Liver (tissue), 9 donors: Measurements from ENCODE around the gene TECR. TPM values are rescaled to one million over a fixed set of nuclear protein-coding genes. Genes with fewer than 3 reads are reported as not detected.

Experiments used
- DNase-seq: peaks from one replicate; pipeline ENCODE4 v3.0.0-alpha.2; 2017; ENCODE audit warnings: low spot score
- H3K27ac ChIP-seq, 2 donors: one replicate each; pipeline ENCODE4 v1.7.0; 2013; ENCODE audit warnings: inconsistent platforms in 2 of 2, low read length in 2 of 2, control low read depth in 1 of 2, low read depth in 1 of 2, mild to moderate bottlenecking in 1 of 2
- H3K27me3 ChIP-seq, 4 donors: one replicate each; pipeline versions ENCODE4 v1.6.1 to v1.7.0; 2013; ENCODE audit warnings: low read length in 3 of 4, inconsistent platforms in 1 of 4, mild to moderate bottlenecking in 1 of 4, moderate library complexity in 1 of 4; ENCODE audit not compliant: control insufficient read depth in 4 of 4, insufficient read depth in 4 of 4
- H3K36me3 ChIP-seq, 4 donors: one replicate each; pipeline versions ENCODE4 v1.6.1 to v1.7.0; 2013; ENCODE audit warnings: low read length in 3 of 4, mild to moderate bottlenecking in 3 of 4, low read depth in 1 of 4, moderate library complexity in 1 of 4; ENCODE audit not compliant: control insufficient read depth in 4 of 4, insufficient read depth in 3 of 4
- H3K4me1 ChIP-seq, 4 donors: one replicate each; pipeline versions ENCODE4 v1.6.1 to v1.7.0; 2013; ENCODE audit warnings: low read length in 3 of 4, mild to moderate bottlenecking in 3 of 4, moderate library complexity in 1 of 4; ENCODE audit not compliant: control insufficient read depth in 4 of 4, insufficient read depth in 4 of 4
- H3K4me3 ChIP-seq, 3 donors: one replicate each; pipeline versions ENCODE4 v1.6.1 to v1.7.0; 2013; ENCODE audit warnings: low read length in 3 of 3, control low read depth in 1 of 3, low read depth in 1 of 3, mild to moderate bottlenecking in 1 of 3
- H3K9ac ChIP-seq, 2 donors: one replicate each; pipeline ENCODE4 v1.7.0; 2013; ENCODE audit warnings: low read length in 2 of 2, mild to moderate bottlenecking in 2 of 2, moderate library complexity in 2 of 2, control low read depth in 1 of 2, low read depth in 1 of 2
- H3K9me3 ChIP-seq, 4 donors: one replicate each; pipeline versions ENCODE4 v1.6.1 to v1.7.0; 2013; ENCODE audit warnings: low read length in 3 of 4; ENCODE audit not compliant: control insufficient read depth in 4 of 4
- EGR1 ChIP-seq, 2 donors: IDR thresholded peaks; 2 replicates each; pipeline ENCODE4 v1.6.1; 2016 to 2018; ENCODE audit warnings: antibody characterized with exemption in 2 of 2, low read depth in 2 of 2
- FOXA2 ChIP-seq: IDR thresholded peaks from 2 replicates; pipeline ENCODE4 v1.6.1; 2016; ENCODE audit warnings: antibody characterized with exemption
- GABPA ChIP-seq, 2 donors: IDR thresholded peaks in 1 of 2; conservative IDR thresholded peaks in 1 of 2; 2 replicates each; pipeline ENCODE4 v1.6.1; 2016; ENCODE audit warnings: antibody characterized with exemption in 2 of 2, mild to moderate bottlenecking in 1 of 2, moderate library complexity in 1 of 2
- HNF4A ChIP-seq, 2 donors: conservative IDR thresholded peaks; 2 replicates each; pipeline ENCODE4 v1.6.1; 2016; ENCODE audit warnings: antibody characterized with exemption in 2 of 2, mild to moderate bottlenecking in 2 of 2
- JUND ChIP-seq, 2 donors: IDR thresholded peaks; 2 replicates each; pipeline ENCODE4 v1.6.1; 2016; ENCODE audit warnings: antibody characterized with exemption in 2 of 2
- NR2F2 ChIP-seq: IDR thresholded peaks from 2 replicates; pipeline ENCODE4 v1.6.1; 2016; ENCODE audit warnings: antibody characterized with exemption
- RXRA ChIP-seq, 2 donors: IDR thresholded peaks; 2 replicates each; pipeline ENCODE4 v1.6.1; 2017 to 2018; ENCODE audit warnings: antibody characterized with exemption in 2 of 2, mild to moderate bottlenecking in 1 of 2
- SP1 ChIP-seq: IDR thresholded peaks from 2 replicates; pipeline ENCODE4 v1.6.1; 2018; ENCODE audit warnings: antibody characterized with exemption, mild to moderate bottlenecking
- TAF1 ChIP-seq: conservative IDR thresholded peaks from 2 replicates; pipeline ENCODE4 v1.6.1; 2016; ENCODE audit warnings: antibody characterized with exemption, mild to moderate bottlenecking
- YY1 ChIP-seq: IDR thresholded peaks from 2 replicates; pipeline ENCODE4 v1.6.1; 2016; ENCODE audit warnings: antibody characterized with exemption, mild to moderate bottlenecking
- WGBS: extraction: QIAGEN DNeasy Blood & Tissue Kit; methylation state at CpG from one replicate; pipeline ENCODE4 v1.1.7; 2013; 5-methylcytosine and 5-hydroxymethylcytosine counted together
- polyA plus RNA-seq, 2 donors: library from polyadenylated mRNA; stranded (reverse) in 1 of 2; unstranded in 1 of 2; fragments of 200-250 nt in 1 of 2; fragments of >200 nt in 1 of 2; fragmentation: Nextera tagmentation in 1 of 2; extraction: Ambion mirVana in 1 of 2; gene quantifications; one replicate each; pipeline versions ENCODE4 v1.2.1 to v1.2.3, GENCODE V29; 2013 to 2015
- total RNA-seq, 2 donors: library from RNA; depleted of rRNA; stranded (reverse); fragments of >200 nt; gene quantifications; one replicate each; pipeline ENCODE4 v1.2.3, GENCODE V29; 2014
- TF ChIP-seq, protein P1 (sequence below): IDR thresholded peaks from 2 replicates; pipeline ENCODE4 v1.6.1; 2016; ENCODE audit warnings: antibody characterized with exemption
- TF ChIP-seq, protein P2 (sequence below): IDR thresholded peaks from 2 replicates; pipeline ENCODE4 v1.6.1; 2016; ENCODE audit warnings: antibody characterized with exemption, mild to moderate bottlenecking
- TF ChIP-seq, protein P3 (sequence below): IDR thresholded peaks from 2 replicates; pipeline ENCODE4 v1.6.1; 2016; ENCODE audit warnings: antibody characterized with exemption
- donor health status: healthy.
- donor health status: healthy.
- donor health status: healthy.
- donor health status: healthy.
- donor health status: healthy.

The TECR gene
- total and polyA plus RNA-seq, 4 donors: 26.4 to 157 (median 60.8) TPM

DNA sequence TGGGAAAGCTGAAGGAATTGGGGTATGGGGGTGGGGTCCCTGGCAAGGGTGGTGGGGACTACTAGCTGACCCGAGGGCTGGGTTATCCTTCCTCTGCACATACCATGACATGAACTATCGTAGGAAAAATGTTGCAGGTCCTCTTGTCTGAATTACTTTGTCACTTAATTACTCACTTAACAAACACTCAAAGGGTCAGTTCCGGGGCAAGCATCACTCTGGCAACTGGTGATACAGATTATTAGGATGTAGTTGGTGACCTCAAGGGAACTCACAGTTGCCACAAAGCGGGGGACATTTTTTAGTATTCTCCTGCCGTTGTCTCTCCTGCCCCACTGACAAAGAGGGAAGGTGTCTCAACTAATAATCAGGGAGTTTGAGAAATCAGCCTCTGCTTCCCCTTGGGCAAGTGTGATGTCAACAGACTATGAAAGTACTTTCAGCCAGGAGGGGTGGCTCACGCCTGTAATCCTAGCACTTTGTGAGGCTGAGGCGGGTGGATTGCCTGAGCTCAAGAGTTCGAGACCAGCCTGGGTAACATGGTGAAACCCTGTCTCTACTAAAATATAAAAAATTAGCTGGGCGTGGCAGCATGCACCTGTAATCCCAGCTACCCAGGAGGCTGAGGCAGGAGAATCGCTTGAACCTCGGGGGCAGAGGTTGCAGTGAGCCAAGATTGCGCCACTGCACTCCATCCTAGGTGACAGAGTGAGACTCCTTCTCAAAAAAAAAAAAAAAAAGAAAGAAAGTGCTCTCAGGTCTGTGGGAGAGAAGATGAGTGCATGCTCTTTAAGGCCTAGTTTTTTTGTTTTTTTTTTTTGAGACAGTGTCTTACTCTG lies 21.5 kb upstream of the TECR start:
- no peak for DNase-seq
- no peaks in the 10 kb centered on the region for H3K27me3 ChIP-seq
- H3K36me3 ChIP-seq: no peaks in the 10 kb centered on the region
- peaks cover 9 to 21% (median 14%) of the 10 kb centered on the region in 4 donors for H3K4me1 ChIP-seq
- 69% methylated on average over 12 of the region's 12 CpGs for WGBS
- no peaks in the 10 kb centered on the region for H3K9me3 ChIP-seq
- no peak overlapping the region for H3K4me3 ChIP-seq
- H3K9ac ChIP-seq: no peak overlapping the region
- H3K27ac ChIP-seq: no peak overlapping the region
- TF ChIP-seq NR2F2: no peak
- TF ChIP-seq GABPA (IDR thresholded peaks at IDR 0.05 in 1 of 2, conservative IDR thresholded peaks at IDR 0.05 in 1 of 2): no peak
- TF ChIP-seq, protein P1, sequence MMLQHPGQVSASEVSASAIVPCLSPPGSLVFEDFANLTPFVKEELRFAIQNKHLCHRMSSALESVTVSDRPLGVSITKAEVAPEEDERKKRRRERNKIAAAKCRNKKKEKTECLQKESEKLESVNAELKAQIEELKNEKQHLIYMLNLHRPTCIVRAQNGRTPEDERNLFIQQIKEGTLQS: no peak
- TF ChIP-seq, protein P2, sequence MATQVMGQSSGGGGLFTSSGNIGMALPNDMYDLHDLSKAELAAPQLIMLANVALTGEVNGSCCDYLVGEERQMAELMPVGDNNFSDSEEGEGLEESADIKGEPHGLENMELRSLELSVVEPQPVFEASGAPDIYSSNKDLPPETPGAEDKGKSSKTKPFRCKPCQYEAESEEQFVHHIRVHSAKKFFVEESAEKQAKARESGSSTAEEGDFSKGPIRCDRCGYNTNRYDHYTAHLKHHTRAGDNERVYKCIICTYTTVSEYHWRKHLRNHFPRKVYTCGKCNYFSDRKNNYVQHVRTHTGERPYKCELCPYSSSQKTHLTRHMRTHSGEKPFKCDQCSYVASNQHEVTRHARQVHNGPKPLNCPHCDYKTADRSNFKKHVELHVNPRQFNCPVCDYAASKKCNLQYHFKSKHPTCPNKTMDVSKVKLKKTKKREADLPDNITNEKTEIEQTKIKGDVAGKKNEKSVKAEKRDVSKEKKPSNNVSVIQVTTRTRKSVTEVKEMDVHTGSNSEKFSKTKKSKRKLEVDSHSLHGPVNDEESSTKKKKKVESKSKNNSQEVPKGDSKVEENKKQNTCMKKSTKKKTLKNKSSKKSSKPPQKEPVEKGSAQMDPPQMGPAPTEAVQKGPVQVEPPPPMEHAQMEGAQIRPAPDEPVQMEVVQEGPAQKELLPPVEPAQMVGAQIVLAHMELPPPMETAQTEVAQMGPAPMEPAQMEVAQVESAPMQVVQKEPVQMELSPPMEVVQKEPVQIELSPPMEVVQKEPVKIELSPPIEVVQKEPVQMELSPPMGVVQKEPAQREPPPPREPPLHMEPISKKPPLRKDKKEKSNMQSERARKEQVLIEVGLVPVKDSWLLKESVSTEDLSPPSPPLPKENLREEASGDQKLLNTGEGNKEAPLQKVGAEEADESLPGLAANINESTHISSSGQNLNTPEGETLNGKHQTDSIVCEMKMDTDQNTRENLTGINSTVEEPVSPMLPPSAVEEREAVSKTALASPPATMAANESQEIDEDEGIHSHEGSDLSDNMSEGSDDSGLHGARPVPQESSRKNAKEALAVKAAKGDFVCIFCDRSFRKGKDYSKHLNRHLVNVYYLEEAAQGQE: no peak
- TF ChIP-seq RXRA (IDR thresholded peaks at IDR 0.05): no peak
- TF ChIP-seq, protein P3, sequence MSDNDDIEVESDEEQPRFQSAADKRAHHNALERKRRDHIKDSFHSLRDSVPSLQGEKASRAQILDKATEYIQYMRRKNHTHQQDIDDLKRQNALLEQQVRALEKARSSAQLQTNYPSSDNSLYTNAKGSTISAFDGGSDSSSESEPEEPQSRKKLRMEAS: no peak
- TF ChIP-seq EGR1 (IDR thresholded peaks at IDR 0.05; ENCODE audit: low read depth in 2 of 2): no peak

DNA sequence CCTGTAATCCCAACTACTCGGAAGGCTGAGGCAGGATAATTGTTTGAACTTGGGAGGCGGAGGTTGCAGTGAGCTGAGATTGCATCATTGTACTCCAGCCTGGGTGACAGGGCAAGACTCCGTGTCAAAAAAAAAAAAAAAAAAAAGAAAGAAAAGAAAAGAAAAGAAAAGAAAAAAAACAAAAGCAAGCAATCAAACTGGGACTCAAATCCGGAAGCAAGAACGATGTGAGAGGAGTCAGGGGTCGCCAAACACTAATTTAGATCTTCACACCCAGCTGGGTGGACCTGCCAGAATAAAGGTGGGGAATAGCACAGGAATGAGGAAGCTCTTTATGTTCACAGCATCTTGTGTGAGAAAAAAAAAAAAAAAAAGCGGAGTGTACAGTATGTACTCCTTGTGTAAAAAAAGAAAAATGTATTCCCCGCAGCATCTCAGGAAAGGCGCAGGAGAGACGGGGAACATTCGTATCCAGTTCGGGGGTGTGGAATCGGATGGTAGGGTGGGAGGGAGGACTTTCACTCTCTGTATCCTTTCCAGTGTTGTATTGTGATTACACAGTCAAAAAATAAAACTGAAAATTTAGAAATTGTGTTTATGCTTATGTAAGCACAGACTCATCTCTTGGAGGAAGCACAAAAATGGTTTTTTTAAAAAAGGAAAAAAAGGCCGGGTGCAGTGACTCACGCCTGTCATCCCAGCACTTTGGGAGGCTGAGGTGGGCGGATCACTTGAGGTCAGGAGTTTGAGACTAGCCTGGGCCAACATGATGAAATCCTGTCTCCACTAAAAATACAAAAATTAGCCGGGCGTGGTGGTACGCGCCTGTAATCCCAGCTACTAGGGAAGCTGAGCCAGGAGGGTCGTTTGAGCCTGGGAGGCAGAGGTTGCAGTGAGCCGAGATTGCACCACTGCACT lies 18.8 kb upstream of the TECR start:
- H3K36me3 ChIP-seq: peaks cover 2 to 13% (median 10%) of the 10 kb centered on the region in 4 donors
- H3K9me3 ChIP-seq: no peaks in the 10 kb centered on the region
- peak overlapping the region; percentile 60 to 63 for H3K27ac ChIP-seq
- peaks cover 19 to 43% (median 34%) of the 10 kb centered on the region in 4 donors for H3K4me1 ChIP-seq
- H3K4me3 ChIP-seq: no peak overlapping the region
- no peak for DNase-seq
- WGBS: 38% methylated on average over 22 of the region's 22 CpGs
- H3K9ac ChIP-seq: peak overlapping the region in 1 of 2 donors; percentile 9
- H3K27me3 ChIP-seq: no peaks in the 10 kb centered on the region
- TF ChIP-seq JUND (IDR thresholded peaks at IDR 0.05) (peak in 1 of 2 donors; percentile 73), NR2F2 (no peak), EGR1 (IDR thresholded peaks at IDR 0.05; ENCODE audit: low read depth in 2 of 2) (no peak), HNF4A (conservative IDR thresholded peaks at IDR 0.05) (peak in 1 of 2 donors; percentile 37), TAF1 (no peak), FOXA2 (no peak), SP1 (no peak), RXRA (IDR thresholded peaks at IDR 0.05) (peak; percentile 33 to 45), YY1 (peak; percentile 8)
- TF ChIP-seq, protein P3: peak; percentile 10
- TF ChIP-seq, protein P1: peak; percentile 59
